NCI-H2029 (cell line): ENCODE data around the gene FMN1.

Experiments
- DNase-seq: peaks from one replicate; lab custom pipeline; 2025; lab: John Stamatoyannopoulos, UW

The FMN1 gene

GRCh38 chr15:32765236-32765635 is 429.3 kb downstream of the FMN1 start:
- DNase-seq: no peak

GRCh38 chr15:32763295-32763694 is 431.2 kb downstream of the FMN1 start:
- no peak for DNase-seq

- no peak for DNase-seq
Measured at GRCh38 chr15:32757426-32757825, 437.1 kb downstream of the FMN1 start.

GRCh38 chr15:32750979-32751378 is 443.5 kb downstream of the FMN1 start:
- DNase-seq: no peak

GRCh38 chr15:32747921-32748342 is 446.6 kb downstream of the FMN1 start:
- no peak for DNase-seq

- no peak for DNase-seq
Measured at GRCh38 chr15:32746116-32746857, 448.2 kb downstream of the FMN1 start.

- no peak for DNase-seq
Measured at GRCh38 chr15:32743411-32744140, 450.9 kb downstream of the FMN1 start.

GRCh38 chr15:32739522-32740063 is 454.9 kb downstream of the FMN1 start:
- no peak for DNase-seq

- DNase-seq: no peak
Measured at GRCh38 chr15:32738666-32739065, 455.8 kb downstream of the FMN1 start.

- no peak for DNase-seq
Measured at GRCh38 chr15:32737304-32737703, 457.2 kb downstream of the FMN1 start.

- DNase-seq: no peak
Measured at GRCh38 chr15:32736701-32737061, 457.8 kb downstream of the FMN1 start.

- DNase-seq: no peak
Measured at GRCh38 chr15:32735989-32736700, 458.4 kb downstream of the FMN1 start.

- DNase-seq: no peak
Measured at GRCh38 chr15:32733281-32733680, 461.2 kb downstream of the FMN1 start.

- DNase-seq: no peak
Measured at GRCh38 chr15:32732574-32733157, 461.8 kb downstream of the FMN1 start.

GRCh38 chr15:32730677-32731654 is 463.5 kb downstream of the FMN1 start:
- peak; percentile 68 for DNase-seq

GRCh38 chr15:32729700-32730395 is 464.7 kb downstream of the FMN1 start:
- no peak for DNase-seq

GRCh38 chr15:32723171-32723948 is 471.2 kb downstream of the FMN1 start:
- no peak for DNase-seq

- no peak for DNase-seq
Measured at GRCh38 chr15:32722136-32722535, 472.4 kb downstream of the FMN1 start.

GRCh38 chr15:32721596-32721995 is 472.9 kb downstream of the FMN1 start:
- no peak for DNase-seq
